Measurements from ENCODE around the gene EFNA5. TPM values are rescaled to one million over a fixed set of nuclear protein-coding genes. Genes with fewer than 3 reads are reported as not detected.

The EFNA5 gene
- total RNA-seq, 1 experiment from 2014 or later, result 0.22 TPM

DNA sequence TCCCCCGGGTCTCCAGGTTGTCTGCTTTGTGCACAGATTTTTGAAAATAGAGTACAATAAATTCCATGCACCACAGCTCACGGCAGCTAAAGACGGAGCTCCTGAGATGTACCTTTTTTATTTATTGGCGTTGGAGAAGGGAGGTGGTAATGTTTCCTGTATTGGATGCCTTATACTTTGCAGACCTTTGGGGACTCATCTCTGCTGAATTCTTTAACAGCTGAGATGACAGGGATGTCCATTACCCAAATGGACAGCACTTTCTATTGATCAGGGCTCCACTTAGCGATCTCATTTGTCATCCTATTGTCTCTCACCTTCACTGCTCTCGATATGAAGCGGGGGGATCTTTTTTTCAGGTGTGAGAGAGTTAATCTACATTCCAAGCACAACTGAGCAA, 137.8 kb downstream of the EFNA5 start:
- ChIA-PET CTCF (no interaction called here), POLR2A (no interaction called here), RAD21 (ENCODE audit: low non-redundant PET in 1 of 2, low total read pairs in 2 of 2, uncharacterized antibody in 2 of 2, unreplicated experiment in 2 of 2) (no interaction called here)
- no peak for DNase-seq (ENCODE audit: low read depth, low spot score)
- H3K79me2 ChIP-seq (ENCODE audit: insufficient read depth, low read length), result no peaks in the 10 kb centered on the region
- no peak overlapping the region for H3K4me3 ChIP-seq (replicated peaks in 1 of 2; ENCODE audit: low read depth in 1 of 2, low read length in 2 of 2)
- no peak overlapping the region for H2AFZ ChIP-seq (ENCODE audit: low read depth, low read length, poor library complexity, severe bottlenecking)
- no peaks in the 10 kb centered on the region for H3K27me3 ChIP-seq (ENCODE audit: insufficient read depth, low read length)
- H4K20me1 ChIP-seq (ENCODE audit: insufficient read depth), result no peaks in the 10 kb centered on the region
- no peak overlapping the region for H3K4me2 ChIP-seq (ENCODE audit: low read length)
- H3K36me3 ChIP-seq (ENCODE audit: control insufficient read depth in 1 of 2, insufficient read depth in 2 of 2, low read length in 2 of 2), result no peaks in the 10 kb centered on the region
- no peak overlapping the region for H3K27ac ChIP-seq (ENCODE audit: low read depth, low read length)
- no peaks in the 10 kb centered on the region for H3K9me3 ChIP-seq (ENCODE audit: control insufficient read depth in 1 of 2, insufficient read depth in 1 of 2, low read depth in 1 of 2, low read length in 2 of 2)
- intact Hi-C loops (cut with micrococcal nuclease), result no loop called here
- BruUV-seq (replicated peaks), result no TSS peak
- TF ChIP-seq POLR2A (IDR thresholded peaks at IDR 0.05; ENCODE audit: borderline replicate concordance, extremely low read depth, insufficient read depth, insufficient read length), result no peak
- no peak for TF ChIP-seq EZH2 (IDR thresholded peaks at IDR 0.05)
- TF ChIP-seq ZNF274 (IDR thresholded peaks at IDR 0.05; ENCODE audit: low read depth, low read length), result no peak
- TF ChIP-seq RAD21 (IDR thresholded peaks at IDR 0.05; ENCODE audit: low read depth), result no peak
- TF ChIP-seq, protein P1, sequence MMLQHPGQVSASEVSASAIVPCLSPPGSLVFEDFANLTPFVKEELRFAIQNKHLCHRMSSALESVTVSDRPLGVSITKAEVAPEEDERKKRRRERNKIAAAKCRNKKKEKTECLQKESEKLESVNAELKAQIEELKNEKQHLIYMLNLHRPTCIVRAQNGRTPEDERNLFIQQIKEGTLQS (IDR thresholded peaks at IDR 0.05), result no peak
- TF ChIP-seq TCF7L2 (IDR thresholded peaks at IDR 0.05; ENCODE audit: borderline replicate concordance, extremely low read depth, insufficient read depth, insufficient read length), result no peak
- TF ChIP-seq JUND (IDR thresholded peaks at IDR 0.05), result no peak
- TF ChIP-seq SRF (IDR thresholded peaks at IDR 0.05; ENCODE audit: low read depth), result no peak
- TF ChIP-seq YY1 (IDR thresholded peaks at IDR 0.05; ENCODE audit: extremely low read depth, insufficient replicate concordance, low read depth, low read length), result no peak
- no peak for TF ChIP-seq EGR1 (IDR thresholded peaks at IDR 0.05; ENCODE audit: low read depth)
- TF ChIP-seq SP1 (IDR thresholded peaks at IDR 0.05; ENCODE audit: low read depth), result no peak
- no peak overlapping the region for H3K9ac ChIP-seq (ENCODE audit: low read length)
- no peaks in the 10 kb centered on the region for H3K4me1 ChIP-seq (ENCODE audit: control insufficient read depth in 1 of 2, insufficient read depth in 2 of 2, low read length in 2 of 2)
- no peak for ATAC-seq
- H3K9me2 ChIP-seq (ENCODE audit: insufficient read depth), result no peaks in the 10 kb centered on the region

DNA sequence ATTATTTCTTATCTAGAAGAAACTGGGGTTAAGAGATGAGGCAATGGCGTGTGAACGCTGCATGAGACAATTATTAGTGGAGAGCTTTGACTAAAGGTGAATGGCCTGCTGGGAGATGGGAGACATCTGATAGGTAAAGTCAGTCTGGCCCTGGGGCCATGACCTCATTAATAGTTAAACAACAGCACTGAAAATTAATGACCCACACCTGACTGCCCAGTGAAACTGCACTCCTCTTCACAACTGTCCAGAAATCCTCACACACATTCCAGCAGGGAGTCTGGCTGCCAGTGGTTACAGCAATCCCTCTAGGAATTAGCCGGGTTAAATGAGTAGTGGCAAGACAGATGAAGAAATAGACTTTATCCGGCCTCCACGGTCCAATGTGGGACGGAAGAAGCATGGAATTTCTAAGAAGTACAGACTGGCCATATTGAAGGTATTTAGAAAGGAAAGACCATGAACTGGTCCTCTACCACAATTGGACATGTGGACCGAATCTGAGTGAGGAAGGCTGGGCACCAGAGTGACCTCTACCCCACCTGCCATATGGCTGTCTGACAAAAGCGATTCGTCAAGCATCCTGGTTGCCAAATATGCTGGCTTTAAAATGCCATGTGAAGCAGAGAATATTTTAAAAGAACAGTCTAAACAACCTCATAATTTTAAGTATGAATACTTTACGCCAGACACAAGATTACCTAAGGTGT, 138.4 kb downstream of the EFNA5 start:
- Histone ChIP-seq H2AFZ (ENCODE audit: low read depth, low read length, poor library complexity, severe bottlenecking) (no peak overlapping the region), H3K9ac (ENCODE audit: low read length) (no peak overlapping the region), H3K27ac (ENCODE audit: low read depth, low read length) (no peak overlapping the region), H3K9me3 (ENCODE audit: control insufficient read depth in 1 of 2, insufficient read depth in 1 of 2, low read depth in 1 of 2, low read length in 2 of 2) (no peaks in the 10 kb centered on the region), H3K4me3 (replicated peaks in 1 of 2; ENCODE audit: low read depth in 1 of 2, low read length in 2 of 2) (no peak overlapping the region), H3K4me1 (ENCODE audit: control insufficient read depth in 1 of 2, insufficient read depth in 2 of 2, low read length in 2 of 2) (no peaks in the 10 kb centered on the region), H3K79me2 (ENCODE audit: insufficient read depth, low read length) (no peaks in the 10 kb centered on the region), H3K27me3 (ENCODE audit: insufficient read depth, low read length) (no peaks in the 10 kb centered on the region), H4K20me1 (ENCODE audit: insufficient read depth) (no peaks in the 10 kb centered on the region), H3K4me2 (ENCODE audit: low read length) (no peak overlapping the region), H3K9me2 (ENCODE audit: insufficient read depth) (no peaks in the 10 kb centered on the region), H3K36me3 (ENCODE audit: control insufficient read depth in 1 of 2, insufficient read depth in 2 of 2, low read length in 2 of 2) (no peaks in the 10 kb centered on the region)
- ChIA-PET CTCF (no interaction called here), POLR2A (no interaction called here), RAD21 (ENCODE audit: low non-redundant PET in 1 of 2, low total read pairs in 2 of 2, uncharacterized antibody in 2 of 2, unreplicated experiment in 2 of 2) (no interaction called here)
- intact Hi-C loops (cut with micrococcal nuclease), result no loop called here
- DNase-seq (ENCODE audit: low read depth, low spot score) (no peak), ATAC-seq (no peak)
- no TSS peak for BruUV-seq (replicated peaks)
- TF ChIP-seq JUND (IDR thresholded peaks at IDR 0.05) (no peak), RAD21 (IDR thresholded peaks at IDR 0.05; ENCODE audit: low read depth) (no peak), POLR2AphosphoS5 (IDR thresholded peaks at IDR 0.05; ENCODE audit: low read depth, low read length) (no peak), ELF1 (IDR thresholded peaks at IDR 0.05; ENCODE audit: borderline replicate concordance, low read depth) (no peak), POLR2A (IDR thresholded peaks at IDR 0.05; ENCODE audit: borderline replicate concordance, extremely low read depth, insufficient read depth, insufficient read length) (no peak), TCF7L2 (IDR thresholded peaks at IDR 0.05; ENCODE audit: borderline replicate concordance, extremely low read depth, insufficient read depth, insufficient read length) (no peak), CBX3 (IDR thresholded peaks at IDR 0.05; ENCODE audit: low read depth) (no peak), SP1 (IDR thresholded peaks at IDR 0.05; ENCODE audit: low read depth) (no peak), EGR1 (IDR thresholded peaks at IDR 0.05; ENCODE audit: low read depth) (no peak), ZNF274 (IDR thresholded peaks at IDR 0.05; ENCODE audit: low read depth, low read length) (no peak), YY1 (IDR thresholded peaks at IDR 0.05; ENCODE audit: extremely low read depth, insufficient replicate concordance, low read depth, low read length) (no peak)
- TF ChIP-seq, protein P2, sequence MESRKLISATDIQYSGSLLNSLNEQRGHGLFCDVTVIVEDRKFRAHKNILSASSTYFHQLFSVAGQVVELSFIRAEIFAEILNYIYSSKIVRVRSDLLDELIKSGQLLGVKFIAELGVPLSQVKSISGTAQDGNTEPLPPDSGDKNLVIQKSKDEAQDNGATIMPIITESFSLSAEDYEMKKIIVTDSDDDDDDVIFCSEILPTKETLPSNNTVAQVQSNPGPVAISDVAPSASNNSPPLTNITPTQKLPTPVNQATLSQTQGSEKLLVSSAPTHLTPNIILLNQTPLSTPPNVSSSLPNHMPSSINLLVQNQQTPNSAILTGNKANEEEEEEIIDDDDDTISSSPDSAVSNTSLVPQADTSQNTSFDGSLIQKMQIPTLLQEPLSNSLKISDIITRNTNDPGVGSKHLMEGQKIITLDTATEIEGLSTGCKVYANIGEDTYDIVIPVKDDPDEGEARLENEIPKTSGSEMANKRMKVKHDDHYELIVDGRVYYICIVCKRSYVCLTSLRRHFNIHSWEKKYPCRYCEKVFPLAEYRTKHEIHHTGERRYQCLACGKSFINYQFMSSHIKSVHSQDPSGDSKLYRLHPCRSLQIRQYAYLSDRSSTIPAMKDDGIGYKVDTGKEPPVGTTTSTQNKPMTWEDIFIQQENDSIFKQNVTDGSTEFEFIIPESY (IDR thresholded peaks at IDR 0.05; ENCODE audit: extremely low read depth, insufficient replicate concordance, low read length), result no peak
